Hepatocyte (in vitro differentiated cells): ENCODE data around the gene PTPRN2. TPM values are rescaled to one million over a fixed set of nuclear protein-coding genes. Genes with fewer than 3 reads are reported as not detected.

ENCODE experiments used
- DNase-seq: peaks from one replicate; pipeline ENCODE4 v3.0.0-alpha.2; 2016; ENCODE audit warnings: low spot score
- H2AFZ ChIP-seq: fragments of 200-600 bp; sonication (generic); 2 replicates; pipeline ENCODE4 v1.6.0; 2016; ENCODE audit warnings: antibody characterized with exemption, mild to moderate bottlenecking
- H3K27ac ChIP-seq: fragments of 200-600 bp; sonication (generic); 2 replicates; pipeline ENCODE4 v1.5.1; 2016; ENCODE audit warnings: mild to moderate bottlenecking
- H3K27me3 ChIP-seq: fragments of 200-600 bp; sonication (generic); 2 replicates; pipeline ENCODE4 v1.6.1; 2016
- H3K36me3 ChIP-seq: fragments of 200-600 bp; sonication (generic); replicated peaks from 2 replicates; pipeline ENCODE4 v1.5.1; 2016; ENCODE audit warnings: low read depth; ENCODE audit not compliant: insufficient read depth
- H3K4me1 ChIP-seq: fragments of 200-600 bp; sonication (generic); 2 replicates; pipeline ENCODE4 v1.5.1; 2016; ENCODE audit warnings: mild to moderate bottlenecking, moderate library complexity; ENCODE audit not compliant: insufficient read depth
- H3K4me2 ChIP-seq: fragments of 200-600 bp; sonication (generic); 2 replicates; pipeline ENCODE4 v1.6.0; 2016
- H3K4me3 ChIP-seq: fragments of 200-600 bp; sonication (generic); 2 replicates; pipeline ENCODE4 v1.5.1; 2016; ENCODE audit warnings: mild to moderate bottlenecking
- H3K79me2 ChIP-seq: fragments of 200-600 bp; sonication (generic); 2 replicates; pipeline ENCODE4 v1.6.0; 2017; ENCODE audit warnings: mild to moderate bottlenecking
- H3K9me2 ChIP-seq: fragments of 200-600 bp; sonication (generic); replicated peaks from 2 replicates; pipeline ENCODE4 v1.6.0; 2017; ENCODE audit warnings: mild to moderate bottlenecking; ENCODE audit not compliant: insufficient read depth
- H3K9me3 ChIP-seq: fragments of 200-600 bp; sonication (generic); 2 replicates; pipeline ENCODE4 v1.5.1; 2016; ENCODE audit warnings: low read depth, mild to moderate bottlenecking
- H4K20me1 ChIP-seq: fragments of 200-600 bp; sonication (generic); 2 replicates; pipeline ENCODE4 v1.6.0; 2016; ENCODE audit warnings: mild to moderate bottlenecking; ENCODE audit not compliant: insufficient read depth, poor library complexity, severe bottlenecking
- EZH2 ChIP-seq: fragments of 200-600 bp; sonication (generic); IDR thresholded peaks from 2 replicates; pipeline ENCODE4 v1.6.1; 2016; ENCODE audit warnings: antibody characterized with exemption, mild to moderate bottlenecking, borderline replicate concordance
- EZH2phosphoT487 ChIP-seq: fragments of 200-600 bp; sonication (generic); IDR thresholded peaks from one replicate; pipeline ENCODE4 v1.6.1; 2018; ENCODE audit warnings: antibody characterized with exemption, mild to moderate bottlenecking, low read depth, moderate library complexity; ENCODE audit not compliant: unreplicated experiment, severe bottlenecking
- WGBS: methylation state at CpG from one replicate; pipeline ENCODE4 v1.1.6; 2016; ENCODE audit warnings: low lambda C conversion rate; ENCODE audit errors: missing lambda C conversion rate; 5-methylcytosine and 5-hydroxymethylcytosine counted together
- polyA plus RNA-seq: library from polyadenylated mRNA; unstranded; fragments of >200 nt; fragmentation: Nextera tagmentation; extraction: Ambion mirVana; gene quantifications from 2 replicates; pipeline ENCODE4 v1.2.1, GENCODE V29; 2016
- total RNA-seq: library from RNA; depleted of rRNA; stranded (reverse); fragments of >200 nt; gene quantifications from 2 replicates; pipeline ENCODE4 v1.2.3, GENCODE V29; 2014
- TF ChIP-seq, protein P1 (sequence below): fragments of 200-600 bp; sonication (generic); IDR thresholded peaks from 2 replicates; pipeline ENCODE4 v1.5.1; 2016; ENCODE audit warnings: antibody characterized with exemption, mild to moderate bottlenecking; ENCODE audit not compliant: poor library complexity

The PTPRN2 gene
- total and polyA plus RNA-seq, 2 experiments from 2014 or later = 2.1 to 3.3 TPM

DNA sequence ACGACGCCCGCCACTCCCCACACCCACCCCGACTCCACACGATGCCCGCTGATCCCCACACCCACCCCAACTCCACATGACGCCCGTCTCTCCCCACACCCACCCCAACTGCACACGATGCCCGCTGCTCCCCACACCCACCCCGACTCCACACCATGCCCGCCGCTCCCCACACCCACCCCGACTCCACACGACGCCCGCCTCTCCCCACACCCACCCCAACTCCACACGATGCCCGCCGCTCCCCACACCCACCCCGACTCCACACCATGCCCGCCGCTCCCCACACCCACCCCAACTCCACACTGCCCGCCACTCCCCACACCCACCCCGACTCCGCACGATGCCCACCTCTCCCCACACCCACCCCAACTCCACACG is 933.8 kb downstream of the PTPRN2 start:
- H3K9me3 ChIP-seq = no peaks in the 10 kb centered on the region
- H3K4me3 ChIP-seq = no peak overlapping the region
- H3K4me2 ChIP-seq = no peak overlapping the region
- H3K4me1 ChIP-seq = no peaks in the 10 kb centered on the region
- DNase-seq = no peak
- no peaks in the 10 kb centered on the region for H4K20me1 ChIP-seq
- no peak overlapping the region for H3K27ac ChIP-seq
- H3K9me2 ChIP-seq = no peaks in the 10 kb centered on the region
- H3K79me2 ChIP-seq = no peaks in the 10 kb centered on the region
- no peak overlapping the region for H2AFZ ChIP-seq
- WGBS = no CpG with 5 or more reads among the region's 28 CpGs
- no peaks in the 10 kb centered on the region for H3K36me3 ChIP-seq
- H3K27me3 ChIP-seq = no peaks in the 10 kb centered on the region
- TF ChIP-seq, protein P1, sequence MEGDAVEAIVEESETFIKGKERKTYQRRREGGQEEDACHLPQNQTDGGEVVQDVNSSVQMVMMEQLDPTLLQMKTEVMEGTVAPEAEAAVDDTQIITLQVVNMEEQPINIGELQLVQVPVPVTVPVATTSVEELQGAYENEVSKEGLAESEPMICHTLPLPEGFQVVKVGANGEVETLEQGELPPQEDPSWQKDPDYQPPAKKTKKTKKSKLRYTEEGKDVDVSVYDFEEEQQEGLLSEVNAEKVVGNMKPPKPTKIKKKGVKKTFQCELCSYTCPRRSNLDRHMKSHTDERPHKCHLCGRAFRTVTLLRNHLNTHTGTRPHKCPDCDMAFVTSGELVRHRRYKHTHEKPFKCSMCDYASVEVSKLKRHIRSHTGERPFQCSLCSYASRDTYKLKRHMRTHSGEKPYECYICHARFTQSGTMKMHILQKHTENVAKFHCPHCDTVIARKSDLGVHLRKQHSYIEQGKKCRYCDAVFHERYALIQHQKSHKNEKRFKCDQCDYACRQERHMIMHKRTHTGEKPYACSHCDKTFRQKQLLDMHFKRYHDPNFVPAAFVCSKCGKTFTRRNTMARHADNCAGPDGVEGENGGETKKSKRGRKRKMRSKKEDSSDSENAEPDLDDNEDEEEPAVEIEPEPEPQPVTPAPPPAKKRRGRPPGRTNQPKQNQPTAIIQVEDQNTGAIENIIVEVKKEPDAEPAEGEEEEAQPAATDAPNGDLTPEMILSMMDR = no peak
- TF ChIP-seq EZH2phosphoT487 (no peak), EZH2 (no peak)

GRCh38 chr7:157652954-157653826 is 934.4 kb downstream of the PTPRN2 start:
- no peaks in the 10 kb centered on the region for H3K9me3 ChIP-seq
- H3K79me2 ChIP-seq = no peaks in the 10 kb centered on the region
- no peak for DNase-seq
- no peak overlapping the region for H3K27ac ChIP-seq
- H3K4me2 ChIP-seq = no peak overlapping the region
- H3K4me3 ChIP-seq = no peak overlapping the region
- H3K27me3 ChIP-seq = no peaks in the 10 kb centered on the region
- 87% methylated on average over 30 of the region's 32 CpGs for WGBS
- H4K20me1 ChIP-seq = no peaks in the 10 kb centered on the region
- H3K9me2 ChIP-seq = no peaks in the 10 kb centered on the region
- no peaks in the 10 kb centered on the region for H3K36me3 ChIP-seq
- no peaks in the 10 kb centered on the region for H3K4me1 ChIP-seq
- TF ChIP-seq EZH2phosphoT487 (no peak), EZH2 (no peak)
- TF ChIP-seq, protein P1 = no peak
- no peak overlapping the region for H2AFZ ChIP-seq

- WGBS = 93% methylated on average over 18 of the region's 18 CpGs
- no peaks in the 10 kb centered on the region for H3K9me3 ChIP-seq
- TF ChIP-seq, protein P1 = no peak
- no peak for TF ChIP-seq EZH2phosphoT487
- TF ChIP-seq EZH2 = no peak
Observed at GRCh38 chr7:157652161-157652953, 935.3 kb downstream of the PTPRN2 start.

More at GRCh38 chr7:157652161-157652953, 935.3 kb downstream of the PTPRN2 start:
- H4K20me1 ChIP-seq = no peaks in the 10 kb centered on the region
- no peak overlapping the region for H2AFZ ChIP-seq
- no peak overlapping the region for H3K4me2 ChIP-seq
- H3K4me1 ChIP-seq = no peaks in the 10 kb centered on the region
- no peaks in the 10 kb centered on the region for H3K36me3 ChIP-seq
- H3K9me2 ChIP-seq = no peaks in the 10 kb centered on the region
- no peak overlapping the region for H3K27ac ChIP-seq
- DNase-seq = no peak
- H3K79me2 ChIP-seq = no peaks in the 10 kb centered on the region
- no peaks in the 10 kb centered on the region for H3K27me3 ChIP-seq
- no peak overlapping the region for H3K4me3 ChIP-seq
